Esophagus muscularis mucosa (tissue), 4 donors: ENCODE results near the gene STIP1. TPM values are rescaled to one million over a fixed set of nuclear protein-coding genes. Genes with fewer than 3 reads are reported as not detected.

ENCODE experiments used
- DNase-seq: peaks from one replicate; pipeline ENCODE4 v3.0.0-alpha.2; 2017; ENCODE audit errors: extremely low spot score
- H3K27ac ChIP-seq, 4 donors: fragments of 200-600 bp; sonication (generic); replicated peaks in 1 of 4; 1 replicate in 3 of 4; 2 replicates in 1 of 4; pipeline ENCODE4 v1.5.1; 2016 to 2019; ENCODE audit warnings: mild to moderate bottlenecking in 1 of 4
- H3K27me3 ChIP-seq, 4 donors: fragments of 200-600 bp; sonication (generic); one replicate each; pipeline versions ENCODE4 v1.5.1 to v1.6.0; 2016 to 2019
- H3K36me3 ChIP-seq, 4 donors: fragments of 200-600 bp; sonication (generic); one replicate each; pipeline ENCODE4 v1.5.1; 2016 to 2019
- H3K4me1 ChIP-seq, 4 donors: fragments of 200-600 bp; sonication (generic); one replicate each; pipeline ENCODE4 v1.5.1; 2016 to 2019
- H3K4me3 ChIP-seq, 4 donors: fragments of 200-600 bp; sonication (generic); 1 replicate in 2 of 4; 2 replicates in 2 of 4; pipeline ENCODE4 v1.5.1; 2016 to 2019; ENCODE audit warnings: mild to moderate bottlenecking in 4 of 4, moderate library complexity in 1 of 4
- H3K9me3 ChIP-seq, 4 donors: fragments of 200-600 bp; sonication (generic); 1 replicate in 3 of 4; 2 replicates in 1 of 4; pipeline ENCODE4 v1.5.1; 2016 to 2019
- CTCF ChIP-seq, 3 experiments: fragments of 200-600 bp in 2 of 3; fragments of 450-650 bp in 1 of 3; sonication (generic) in 2 of 3; IDR thresholded peaks; one replicate each; pipeline ENCODE4 v1.5.1; 2017 to 2019; ENCODE audit warnings: antibody characterized with exemption in 3 of 3, mild to moderate bottlenecking in 2 of 3, moderate library complexity in 1 of 3
- EP300 ChIP-seq: sonication (generic); formaldehyde crosslinking; IDR thresholded peaks from one replicate; pipeline ENCODE4 v1.6.1; 2017; ENCODE audit warnings: antibody characterized with exemption
- POLR2A ChIP-seq: fragments of 450-650 bp; IDR thresholded peaks from one replicate; pipeline ENCODE4 v1.6.1; 2017; ENCODE audit warnings: antibody characterized with exemption, moderate library complexity, mild to moderate bottlenecking, low read depth
- POLR2AphosphoS5 ChIP-seq, 2 donors: sonication (generic); formaldehyde crosslinking; IDR thresholded peaks; one replicate each; pipeline ENCODE4 v1.6.1; 2017; ENCODE audit warnings: antibody characterized with exemption in 2 of 2
- WGBS: methylation state at CpG from one replicate; pipeline ENCODE4 v1.1.5; 2018; 5-methylcytosine and 5-hydroxymethylcytosine counted together
- intact Hi-C: fragments of 100-400 bp; cut with DNase I; formaldehyde crosslinking; loops from one replicate; pipeline ENCODE4 v1.15.1; 2023
- total RNA-seq, 4 donors: library from RNA; depleted of rRNA; stranded (reverse); fragments of >200 nt; gene quantifications; one replicate each; pipeline versions ENCODE4 v1.1.0 to v1.2.1, GENCODE V29; 2016

The STIP1 gene
- total RNA-seq, 4 donors from 2014 or later, result 82.2 to 116 (median 101) TPM

- Histone ChIP-seq H3K9me3 (no peaks in the 10 kb centered on the region), H3K27ac (peak overlapping the region in 2 of 4 donors; percentile 27 to 42), H3K27me3 (no peaks in the 10 kb centered on the region), H3K4me3 (peak overlapping the region in 2 of 4 donors; percentile 36 to 38), H3K4me1 (peaks cover 22 to 35% (median 30%) of the 10 kb centered on the region in 4 donors), H3K36me3 (peaks cover 0 to 9% (median 5%) of the 10 kb centered on the region in 4 donors)
- 67% methylated on average over 14 of the region's 25 CpGs for WGBS
- no peak for DNase-seq
- intact Hi-C loops, result loop anchor here (1.0 kb wide), 1 partner anchor 149 kb away; no protein-coding TSS in a partner anchor
- no peak for TF ChIP-seq CTCF (IDR thresholded peaks at IDR 0.05)
- no peak for TF ChIP-seq POLR2AphosphoS5 (IDR thresholded peaks at IDR 0.05)
- TF ChIP-seq EP300, result no peak
These were observed 36.9 kb upstream of the STIP1 start for GRCh38 chr11:64148917-64149617.

GRCh38 chr11:64150051-64150450 is 35.9 kb upstream of the STIP1 start:
- peaks cover 22 to 35% (median 30%) of the 10 kb centered on the region in 4 donors for H3K4me1 ChIP-seq
- intact Hi-C loops, result loop anchor here (5.0 to 10.0 kb wide), 2 partner anchors 313 to 385 kb away; partner anchors contain the start of genes MARK2 and ZFTA
- DNase-seq, result no peak
- no peak overlapping the region for H3K4me3 ChIP-seq
- H3K27ac ChIP-seq, result no peak overlapping the region
- H3K9me3 ChIP-seq, result no peaks in the 10 kb centered on the region
- no peak for TF ChIP-seq CTCF (IDR thresholded peaks at IDR 0.05)
- no peak for TF ChIP-seq EP300
- no peak for TF ChIP-seq POLR2A
- TF ChIP-seq POLR2AphosphoS5 (IDR thresholded peaks at IDR 0.05), result no peak
- 86% methylated on average over 5 of the region's 15 CpGs for WGBS
- H3K36me3 ChIP-seq, result peaks cover 0 to 9% (median 5%) of the 10 kb centered on the region in 4 donors
- no peaks in the 10 kb centered on the region for H3K27me3 ChIP-seq

- no peak for TF ChIP-seq CTCF (IDR thresholded peaks at IDR 0.05)
- TF ChIP-seq EP300, result no peak
- no peak for TF ChIP-seq POLR2AphosphoS5 (IDR thresholded peaks at IDR 0.05)
- no peak for TF ChIP-seq POLR2A
- WGBS, result 92% methylated on average over 14 of the region's 24 CpGs
- Histone ChIP-seq H3K9me3 (no peaks in the 10 kb centered on the region), H3K4me1 (peaks cover 22 to 35% (median 30%) of the 10 kb centered on the region in 4 donors), H3K27ac (no peak overlapping the region), H3K36me3 (peaks cover 0 to 9% (median 5%) of the 10 kb centered on the region in 4 donors), H3K27me3 (no peaks in the 10 kb centered on the region), H3K4me3 (no peak overlapping the region)
- DNase-seq, result no peak
- intact Hi-C loops, result loop anchor here (5.0 to 10.0 kb wide), 2 partner anchors 313 to 386 kb away; partner anchors contain the start of genes MARK2 and ZFTA
These were observed 35.3 kb upstream of the STIP1 start for GRCh38 chr11:64150481-64151239.

- no peak overlapping the region for H3K27ac ChIP-seq
- no peaks in the 10 kb centered on the region for H3K27me3 ChIP-seq
- H3K9me3 ChIP-seq, result no peaks in the 10 kb centered on the region
- intact Hi-C loops, result loop anchor here (5.0 to 10.0 kb wide), 2 partner anchors 314 to 387 kb away; partner anchors contain the start of genes MARK2 and ZFTA
- peaks cover 0 to 9% (median 5%) of the 10 kb centered on the region in 4 donors for H3K36me3 ChIP-seq
- TF ChIP-seq POLR2AphosphoS5 (IDR thresholded peaks at IDR 0.05) (no peak), POLR2A (no peak), EP300 (no peak), CTCF (IDR thresholded peaks at IDR 0.05) (no peak)
- H3K4me1 ChIP-seq, result peaks cover 22 to 30% (median 28%) of the 10 kb centered on the region in 4 donors
- no peak for DNase-seq
- WGBS, result 87% methylated on average over 7 of the region's 8 CpGs
- no peak overlapping the region for H3K4me3 ChIP-seq
These were observed 34.6 kb upstream of the STIP1 start for GRCh38 chr11:64151337-64151736.
